Measurements from ENCODE around the gene OR6F1.
A peak's percentile ranks its signal among the peaks of the same experiment; 100 is the strongest.
"Not testable (repeated sequence)": the region's sequence is repeated elsewhere in the genome, so short reads cannot be mapped to it uniquely, and the experiment has no call there.

The OR6F1 gene

DNA sequence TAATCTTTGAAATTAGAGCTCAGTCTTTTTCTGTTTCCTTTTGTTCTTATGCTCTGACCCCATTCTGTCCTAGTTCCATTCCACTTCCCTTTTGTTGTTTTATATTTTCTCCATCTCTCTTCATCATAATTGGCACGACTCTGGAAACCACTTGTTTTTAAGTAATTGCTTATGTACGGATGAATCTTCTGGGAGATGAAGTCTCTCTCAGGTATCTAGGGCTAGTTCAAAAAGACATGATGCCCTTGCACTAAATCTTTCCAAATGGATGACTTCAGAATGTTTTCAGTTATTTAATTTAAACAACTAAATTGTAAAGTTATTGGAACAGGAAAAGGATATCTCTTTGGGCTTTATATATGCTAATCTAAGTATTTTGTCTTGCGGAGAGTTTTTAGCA lies at the start of gene OR6F1:
TSS of gene OR6F1 (minus strand) at position 101 of the 400 bp plus-strand sequence. CDS start 3,891 bp downstream, outside the sequence.
- no peak for DNase-seq

DNA sequence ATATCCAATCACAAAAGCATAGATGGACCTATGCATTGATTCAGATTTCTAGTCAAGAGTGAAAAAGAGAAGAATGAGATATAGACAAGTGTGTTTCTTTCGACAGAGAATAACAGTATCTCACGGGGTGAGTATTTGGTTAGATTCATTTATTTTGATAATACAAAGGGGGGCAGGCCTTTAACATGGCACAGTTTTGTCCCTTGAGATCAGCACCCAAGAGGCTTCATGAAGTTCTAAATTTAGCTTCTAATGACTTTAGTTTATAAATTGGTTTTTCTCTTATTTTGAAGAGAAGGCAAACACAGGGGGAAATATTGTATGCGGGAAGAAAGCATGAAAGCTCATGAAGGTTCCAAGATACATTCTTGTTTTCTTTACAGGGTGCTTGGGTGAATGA lies 44.0 kb upstream of the OR6F1 start, which contains the start of gene OR1C1:
TSS of gene OR1C1 (minus strand) at position 101 of the 400 bp plus-strand sequence. CDS start 2,150 bp downstream, outside the sequence.
- DNase-seq = no peak

GRCh38 chr1:247754311-247754710 lies 37.9 kb upstream of the OR6F1 start:
- not testable (repeated sequence) for DNase-seq

DNA sequence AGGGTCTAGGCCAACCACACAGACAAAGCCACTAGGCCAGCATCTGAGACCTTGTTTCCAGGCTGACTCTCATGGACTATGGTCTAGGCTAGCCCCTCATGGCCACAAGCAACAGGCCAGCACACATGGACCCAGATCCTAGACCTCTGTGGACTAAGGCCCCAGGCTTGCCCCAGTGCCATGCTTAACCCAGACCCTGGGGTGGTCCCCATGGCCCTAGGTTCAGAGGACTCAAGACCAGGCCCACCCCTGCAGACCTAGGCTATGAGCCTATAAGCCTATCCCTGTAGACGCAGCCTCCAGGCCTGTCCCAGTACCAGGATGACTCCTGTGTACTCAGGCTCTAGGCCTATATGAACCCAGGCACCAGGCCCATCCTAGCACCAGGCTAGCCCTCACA lies 33.4 kb upstream of the OR6F1 start:
- DNase-seq = no peak

GRCh38 chr1:247748041-247748440 lies 31.6 kb upstream of the OR6F1 start, which contains the start of gene OR14A2:
TSS of gene OR14A2 (minus strand) at chr1:247748141.
- no peak for DNase-seq

DNA sequence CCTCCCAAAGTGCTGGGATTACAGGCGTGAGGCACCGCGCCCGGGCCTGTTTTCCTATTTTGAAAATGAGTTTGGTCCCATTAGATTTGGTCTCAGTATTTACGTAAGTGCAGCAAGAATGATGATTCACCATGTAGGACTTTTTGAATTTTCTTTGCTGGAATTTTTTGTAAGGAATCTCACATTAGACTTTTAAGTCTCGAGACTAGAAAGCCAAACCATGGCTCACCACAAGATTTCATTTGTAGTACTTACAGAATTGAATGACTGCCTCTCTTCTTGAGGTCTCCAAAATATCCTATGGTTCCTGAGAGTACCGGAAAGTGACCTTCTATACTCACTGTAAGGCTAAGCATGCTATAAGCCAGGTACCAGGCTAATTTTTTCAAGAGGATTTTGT lies 31.2 kb upstream of the OR6F1 start:
- no peak for DNase-seq

DNA sequence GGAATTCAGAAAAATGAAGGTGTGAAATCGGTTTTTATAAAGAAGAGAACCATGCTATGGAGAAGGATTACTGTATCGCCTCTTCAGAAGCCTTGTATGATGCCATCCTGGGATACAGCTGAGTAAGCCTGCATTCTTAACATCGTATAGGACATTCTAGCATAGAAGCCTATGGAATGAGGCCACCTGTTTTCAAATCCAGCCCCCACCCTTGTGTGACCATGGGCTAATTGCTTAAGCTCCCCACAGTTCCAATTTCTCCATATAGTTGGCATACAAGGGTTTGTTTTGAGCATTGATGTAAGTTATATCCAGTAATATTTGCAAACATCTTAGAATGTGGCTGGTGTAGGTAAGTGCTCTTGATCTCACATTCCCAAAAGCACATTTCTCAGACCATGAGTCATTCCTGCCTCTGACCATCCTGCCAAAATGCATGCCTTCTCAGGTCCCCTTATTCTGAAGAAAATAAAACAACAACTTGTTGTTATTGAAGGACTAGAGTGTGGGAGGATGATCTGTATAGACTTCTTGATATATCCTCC lies 30.0 kb upstream of the OR6F1 start:
- no peak for DNase-seq

DNA sequence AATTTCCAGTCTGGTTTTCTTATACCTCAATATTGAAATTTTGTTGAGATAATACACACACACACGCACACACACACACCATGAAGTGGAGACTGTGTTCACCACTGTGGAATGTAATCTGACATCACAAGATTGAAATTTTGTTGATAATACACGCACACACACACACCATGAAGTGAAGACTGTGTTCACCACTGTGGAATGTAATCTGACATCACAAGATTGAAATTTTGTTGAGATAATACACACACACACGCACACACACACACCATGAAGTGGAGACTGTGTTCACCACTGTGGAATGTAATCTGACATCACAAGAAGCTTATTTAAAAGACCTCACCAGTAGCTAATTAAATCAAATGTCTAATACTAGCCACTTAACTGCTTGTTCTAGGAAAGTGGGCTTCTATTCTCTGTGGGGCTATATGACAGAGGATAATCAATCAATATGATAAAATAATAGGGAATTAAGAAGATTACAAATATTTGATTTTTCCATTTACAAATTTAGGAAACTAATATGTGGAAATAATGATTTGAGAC lies 25.8 kb upstream of the OR6F1 start:
- DNase-seq = not testable (repeated sequence)

- DNase-seq = no peak
Observed at GRCh38 chr1:247741756-247742155, 25.3 kb upstream of the OR6F1 start.

DNA sequence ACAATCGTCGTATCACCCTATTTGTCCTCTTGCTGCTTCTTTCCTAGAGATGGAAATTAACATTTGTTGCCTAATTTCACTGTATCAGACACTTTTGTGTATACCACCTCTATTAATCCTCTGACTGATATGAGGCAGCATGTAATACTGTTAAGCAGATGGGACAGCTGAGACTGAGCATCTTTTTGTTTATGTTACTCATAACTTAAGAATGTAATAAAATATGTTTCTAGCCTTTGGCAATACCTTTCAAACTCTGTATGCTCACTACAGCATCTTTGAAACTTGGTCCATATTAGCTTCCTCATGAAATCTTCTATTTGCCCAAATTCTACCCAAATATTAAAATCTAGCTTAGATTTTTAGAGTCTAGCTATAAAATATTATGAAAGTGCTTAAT lies 24.3 kb upstream of the OR6F1 start:
- no peak for DNase-seq

- no peak for DNase-seq
Observed at GRCh38 chr1:247738315-247738714, 21.9 kb upstream of the OR6F1 start, which contains the start of gene OR14K1. TSS of gene OR14K1 (plus strand) at chr1:247738615. CDS start at chr1:247738615, 0 bp downstream.

DNA sequence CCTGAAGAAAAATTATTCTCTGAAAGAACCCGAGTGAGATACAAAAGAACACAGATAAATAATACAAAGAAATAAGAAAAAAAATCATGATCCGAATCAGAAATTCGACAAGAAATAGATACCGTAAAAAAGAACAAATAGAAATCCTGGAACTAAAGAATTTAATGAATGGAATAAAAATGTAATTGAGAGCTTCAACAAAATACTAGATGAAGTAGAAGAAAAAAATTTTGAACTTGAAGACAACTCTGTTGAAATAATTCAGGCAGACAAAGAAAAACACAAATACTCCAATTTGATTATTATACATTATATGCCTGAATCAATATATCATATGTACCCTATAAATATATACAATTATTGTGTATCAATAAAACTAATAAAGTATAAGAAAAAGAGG lies 4.8 kb upstream of the OR6F1 start:
- no peak for DNase-seq

DNA sequence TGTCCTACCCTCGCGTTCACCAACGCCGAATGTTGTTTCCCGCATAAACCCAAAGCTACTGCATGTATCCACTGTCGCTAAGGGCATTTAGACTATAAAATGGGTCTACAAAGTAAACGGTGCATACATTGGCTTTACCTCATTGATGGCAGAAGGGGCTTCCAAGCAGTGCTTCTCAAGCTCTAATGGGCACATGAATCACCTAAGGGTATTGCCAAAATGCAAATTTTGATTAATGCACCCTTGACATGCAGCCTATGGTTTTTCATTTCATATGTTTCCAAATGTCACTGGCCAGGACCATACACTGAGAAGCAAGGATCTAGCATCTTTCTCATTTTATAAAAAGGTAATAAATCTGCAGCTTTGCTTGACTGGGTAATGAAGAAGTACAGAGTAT lies 2.7 kb downstream of the OR6F1 start:
- no peak for DNase-seq

- not testable (repeated sequence) for DNase-seq
Observed at GRCh38 chr1:247710681-247711080, 5.8 kb downstream of the OR6F1 start.

GRCh38 chr1:247701338-247701737 lies 15.1 kb downstream of the OR6F1 start:
- no peak for DNase-seq

DNA sequence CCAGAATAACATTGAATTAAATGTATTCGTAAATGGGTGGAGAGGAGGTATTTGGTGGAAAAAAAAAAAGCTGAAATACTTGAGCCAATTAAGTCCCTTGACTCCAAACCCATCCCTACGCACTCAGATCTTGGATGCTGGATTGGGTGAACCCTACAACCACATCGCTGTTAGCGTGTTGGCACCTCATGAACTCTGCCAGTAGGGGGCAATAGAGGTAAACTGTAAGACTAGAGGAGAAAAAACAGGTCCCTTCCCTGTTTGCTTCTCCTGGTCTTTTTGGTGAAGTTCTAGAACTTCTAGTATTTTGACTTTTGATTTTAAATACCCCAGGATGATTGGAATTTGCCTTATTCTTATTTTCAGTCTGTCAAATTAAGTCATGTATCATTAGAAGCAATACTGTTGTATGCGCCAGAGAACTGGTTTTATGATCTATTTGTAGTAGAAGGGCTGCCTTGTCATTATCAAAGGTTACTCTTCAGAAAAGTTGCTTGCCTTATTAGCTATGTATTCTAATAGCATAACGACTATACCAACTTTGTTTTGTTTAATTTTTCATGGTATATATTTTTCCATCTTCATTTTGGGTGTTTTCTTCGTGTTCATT lies 35.1 kb downstream of the OR6F1 start:
- peak; percentile 26 for DNase-seq

DNA sequence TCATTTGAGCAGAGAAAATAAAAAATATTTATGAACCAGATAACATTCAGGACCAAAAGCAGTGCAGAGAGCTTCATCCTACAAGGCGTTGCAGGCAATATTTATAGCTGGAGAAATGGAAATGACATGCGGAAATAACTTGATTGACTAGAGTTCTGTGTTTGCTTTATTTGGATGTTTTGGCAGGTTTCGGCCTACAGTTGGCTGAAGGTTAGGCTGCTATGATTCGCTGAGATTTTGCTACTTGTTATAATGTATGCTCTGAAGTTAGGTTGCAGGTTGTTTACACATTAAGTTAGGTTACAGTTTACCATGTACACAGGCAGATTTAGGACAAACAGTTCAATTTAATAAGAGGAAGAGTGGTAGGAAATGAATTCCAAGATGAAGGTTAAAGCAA lies 36.3 kb downstream of the OR6F1 start:
- no peak for DNase-seq

- DNase-seq = no peak
Observed at GRCh38 chr1:247679639-247680038, 36.8 kb downstream of the OR6F1 start, which contains the start of gene OR13G1. TSS of gene OR13G1 (minus strand) at chr1:247679739. CDS start at chr1:247673041, 6,698 bp downstream.

GRCh38 chr1:247669225-247669624 lies 47.2 kb downstream of the OR6F1 start:
- DNase-seq = no peak
